NCI-H510A (cell line): Measurements from ENCODE around the gene CFAP77.

ENCODE experiments used
- DNase-seq: peaks from one replicate; lab custom pipeline; 2025; lab: John Stamatoyannopoulos, UW

The CFAP77 gene

DNA sequence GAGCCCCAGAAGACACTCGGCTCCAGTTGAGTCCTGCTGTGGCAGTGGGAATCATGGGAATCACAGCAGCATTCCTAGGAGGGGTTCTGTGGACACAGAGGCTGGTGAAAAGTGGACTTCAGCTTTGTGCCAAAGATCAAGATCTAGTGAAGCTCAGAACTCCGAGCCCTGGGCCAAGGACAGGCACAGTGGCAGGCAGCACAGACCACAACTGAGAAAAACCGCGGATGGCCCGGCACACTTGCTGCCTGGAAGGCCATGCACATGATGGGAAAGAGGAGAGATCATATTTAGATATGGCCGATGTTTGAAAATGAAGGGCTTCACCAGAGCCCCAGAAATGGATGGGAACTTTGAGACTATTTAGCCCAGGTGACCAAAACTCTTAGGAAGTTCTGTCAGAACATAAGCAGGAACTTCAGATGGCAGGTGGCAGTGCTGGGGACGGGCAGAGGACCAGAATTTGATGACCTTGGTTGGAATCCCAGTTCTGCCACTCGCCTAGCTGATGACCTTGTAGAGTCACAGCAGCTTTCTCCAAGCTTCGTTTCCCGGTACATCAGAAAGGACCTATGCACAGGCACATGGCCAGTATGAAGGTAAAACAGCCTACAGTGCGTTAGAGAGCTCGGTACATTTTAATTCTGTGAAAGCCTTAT, 190.4 kb downstream of the CFAP77 start:
- DNase-seq = no peak

DNA sequence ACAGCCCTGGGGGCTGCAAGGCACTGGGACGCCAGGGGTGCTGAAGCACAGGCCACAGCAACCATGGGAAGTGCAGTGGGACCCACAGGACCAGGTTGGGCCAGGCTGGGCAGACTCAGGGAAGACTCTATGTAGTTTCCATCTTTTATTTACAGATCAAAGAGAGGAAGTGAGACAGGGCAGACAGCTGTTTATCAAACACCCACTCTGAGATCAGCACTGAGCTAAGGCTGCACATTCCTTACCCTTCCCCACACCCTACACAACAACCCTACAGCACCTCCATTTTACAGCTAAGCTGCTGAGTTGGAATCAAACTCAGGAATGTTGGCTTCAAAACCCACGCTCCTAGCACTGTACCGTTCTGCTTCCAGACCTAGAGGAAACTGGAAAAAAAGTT, 192.2 kb downstream of the CFAP77 start:
- no peak for DNase-seq

DNA sequence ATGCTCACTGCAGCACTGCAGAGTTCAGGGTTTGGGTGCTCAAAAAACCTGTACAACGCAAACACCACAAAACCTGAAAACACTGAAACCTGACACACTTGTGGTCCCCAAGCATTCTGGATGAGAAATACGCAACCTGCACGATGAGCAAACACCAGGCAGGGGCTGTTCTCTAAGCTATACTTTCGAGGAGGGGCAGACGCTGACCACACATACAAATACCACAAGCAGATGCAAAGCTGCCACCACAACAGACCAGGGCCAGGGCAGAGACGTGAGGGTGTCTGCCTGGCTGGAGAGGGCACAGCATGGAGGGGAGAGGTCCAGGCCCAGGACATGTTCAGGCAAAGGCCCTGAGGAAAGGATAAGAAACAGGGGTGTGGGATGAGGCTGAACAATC, 195.4 kb downstream of the CFAP77 start:
- no peak for DNase-seq

DNA sequence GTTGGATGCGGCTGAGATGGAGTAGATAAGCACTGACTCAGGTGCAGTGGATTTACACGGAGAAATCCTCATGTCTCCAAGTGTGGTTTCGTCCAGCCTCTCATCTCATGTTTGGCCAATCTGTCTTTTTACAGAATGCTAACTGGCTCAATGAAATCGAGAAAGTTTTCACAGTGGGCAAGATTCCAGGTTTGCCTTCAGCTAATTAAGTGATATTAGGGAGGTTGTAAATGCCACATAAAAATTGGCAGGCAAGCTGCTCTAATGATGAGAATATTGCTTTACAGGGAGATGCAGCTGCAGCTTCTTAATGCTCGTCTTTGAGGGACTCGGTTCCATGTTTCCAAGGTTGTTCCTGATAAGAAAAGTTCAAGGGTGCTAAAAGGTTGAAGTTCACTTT, 196.1 kb downstream of the CFAP77 start:
- DNase-seq = no peak

DNA sequence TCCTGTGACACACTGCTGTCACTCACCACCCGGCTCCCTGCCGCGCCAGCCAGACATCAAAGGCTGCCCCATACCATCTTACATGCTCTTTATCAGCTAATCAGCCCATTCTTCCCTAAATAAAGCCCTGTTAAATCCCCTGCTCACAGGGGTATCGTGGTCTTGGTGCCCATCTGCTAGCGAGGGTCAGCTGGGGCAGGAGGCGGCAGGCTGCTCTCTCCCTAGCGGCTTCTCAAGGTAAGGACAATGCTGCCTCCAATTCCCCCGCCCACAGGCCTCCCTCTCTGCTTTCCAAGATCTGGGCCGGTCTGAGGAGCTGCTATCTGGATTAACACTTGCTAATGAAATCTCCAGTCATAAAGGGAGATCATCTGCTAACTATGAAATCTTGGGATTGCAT, 199.2 kb downstream of the CFAP77 start:
- DNase-seq = no peak

DNA sequence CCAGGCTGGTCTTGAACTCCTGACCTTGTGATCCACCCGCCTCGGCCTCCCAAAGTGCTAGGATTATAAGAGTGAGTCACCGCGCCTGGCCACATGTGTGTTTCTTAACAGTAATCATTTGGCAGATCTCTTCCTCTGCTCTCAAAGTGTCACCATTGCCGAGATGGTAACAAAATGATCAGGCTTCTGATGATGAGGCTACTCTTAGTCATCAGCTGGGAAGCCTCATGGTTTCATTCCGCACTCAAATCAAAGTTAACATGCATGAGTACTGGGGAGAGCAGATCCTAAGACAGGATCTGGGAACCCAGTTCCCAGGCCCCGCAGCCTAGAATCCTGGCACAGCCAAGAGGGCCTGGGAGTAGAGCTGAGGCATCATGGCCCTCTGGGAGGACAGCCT, 199.8 kb downstream of the CFAP77 start:
- no peak for DNase-seq

DNA sequence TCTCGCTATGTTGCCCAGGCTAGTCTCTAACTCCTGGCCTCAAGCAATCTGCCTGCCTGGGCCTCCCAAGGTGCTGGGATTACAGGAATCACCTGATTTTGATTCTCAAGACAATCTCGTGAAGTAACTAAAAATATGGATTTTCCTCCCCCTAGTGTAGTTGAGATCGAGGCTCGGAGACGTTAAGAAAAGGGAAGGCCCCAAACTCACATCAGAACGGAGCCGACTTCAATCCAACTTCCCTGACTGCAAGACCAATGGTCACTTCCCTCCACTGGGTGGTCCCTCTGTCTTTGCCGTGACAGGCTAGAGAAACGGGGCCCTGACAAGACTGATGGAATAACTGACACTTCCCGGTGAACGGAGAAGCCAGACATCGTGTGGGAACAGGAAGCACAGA, 200.7 kb downstream of the CFAP77 start:
- DNase-seq = no peak

DNA sequence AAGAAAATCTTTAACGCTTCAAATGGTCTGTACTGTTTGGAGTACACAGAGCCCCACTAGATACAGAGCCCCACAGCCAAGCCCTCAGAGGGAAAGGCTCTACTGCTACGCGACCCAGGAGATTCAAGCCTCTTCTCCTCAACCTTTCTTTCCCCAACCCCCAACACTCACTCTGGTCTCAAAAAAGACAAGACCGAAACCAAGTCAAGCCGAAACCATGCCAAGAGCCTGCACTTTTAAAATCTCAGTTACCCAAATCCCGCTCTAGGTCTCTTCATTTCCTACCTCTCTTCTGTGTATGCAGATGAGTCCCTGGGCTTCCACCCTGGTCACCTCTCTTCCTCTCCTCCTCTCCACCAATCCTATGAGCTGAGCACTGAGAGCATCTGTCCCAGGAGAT, 204.3 kb downstream of the CFAP77 start:
- no peak for DNase-seq

DNA sequence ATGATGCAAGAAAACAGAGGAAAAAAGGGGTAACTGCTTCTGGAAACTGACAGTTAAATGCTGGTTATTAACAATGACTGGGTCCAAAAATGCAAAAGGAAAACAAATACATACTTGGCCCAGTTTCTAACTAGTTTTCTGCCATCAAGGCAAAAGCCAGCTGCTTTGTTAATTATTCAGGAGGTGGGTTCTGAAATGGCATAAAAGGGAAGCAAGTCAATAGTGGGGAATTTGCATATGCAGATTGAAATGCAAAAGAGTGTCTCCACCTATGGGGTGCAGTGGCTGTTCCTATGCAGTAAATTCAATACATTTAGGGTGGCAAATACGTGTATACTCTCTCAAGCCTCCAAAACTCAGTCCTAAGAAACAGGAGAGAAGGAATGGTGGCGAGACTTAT, 205.8 kb downstream of the CFAP77 start:
- no peak for DNase-seq

DNA sequence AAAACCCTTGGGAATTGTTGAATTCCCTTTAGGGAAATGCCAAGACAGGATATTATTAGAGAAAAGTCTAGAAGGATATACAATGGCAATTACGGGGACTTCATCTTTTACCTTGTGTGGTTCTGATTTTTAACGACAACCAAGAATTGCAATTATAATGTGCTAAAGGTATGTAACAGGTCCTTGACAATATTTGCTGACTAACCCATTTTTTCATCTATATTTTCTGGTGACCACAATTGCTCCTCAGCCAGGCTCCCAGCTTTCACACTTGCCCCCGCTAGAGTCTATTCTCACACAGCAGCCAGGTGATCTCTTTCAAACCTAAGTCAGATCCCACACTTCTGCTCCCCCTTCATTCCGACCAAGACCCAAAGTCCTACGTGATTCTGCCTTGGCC, 206.7 kb downstream of the CFAP77 start:
- DNase-seq = no peak

DNA sequence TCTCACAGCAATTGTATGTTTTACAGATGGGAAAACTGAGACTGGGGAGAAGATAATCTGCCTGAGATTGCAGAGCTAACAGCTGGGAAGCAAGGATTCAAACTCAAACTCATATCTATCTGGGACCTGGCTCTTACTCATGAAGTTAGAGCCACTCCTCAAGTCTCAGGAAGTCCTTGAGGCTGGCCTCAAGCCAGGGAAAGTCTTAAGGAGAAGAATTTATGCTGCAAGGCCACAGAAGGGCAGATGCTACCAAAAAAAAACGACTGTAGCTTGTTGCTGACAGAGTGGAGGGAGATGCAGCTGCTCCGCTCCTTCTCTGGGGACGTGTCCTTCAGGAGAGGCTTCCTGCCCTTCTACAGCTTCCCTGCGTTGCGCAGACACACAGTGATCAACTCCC, 212.1 kb downstream of the CFAP77 start:
- DNase-seq = no peak
